H9 (cell line): ENCODE measurements around the gene AK9. TPM values are rescaled to one million over a fixed set of nuclear protein-coding genes. Genes with fewer than 3 reads are reported as not detected.

Experiments
- DNase-seq: peaks from one replicate; pipeline ENCODE4 v3.0.0-alpha.2; 2017
- H2AFZ ChIP-seq: one replicate; pipeline ENCODE4 v1.6.1; 2013; ENCODE audit warnings: mild to moderate bottlenecking, low read length, control low read depth, moderate library complexity
- H2AK5ac ChIP-seq: 2 replicates; pipeline ENCODE4 v1.6.1; 2013; ENCODE audit warnings: low read length, control low read depth, mixed read lengths; ENCODE audit not compliant: insufficient read length
- H2BK120ac ChIP-seq: one replicate; pipeline ENCODE4 v1.6.1; 2013; ENCODE audit warnings: low read depth, mild to moderate bottlenecking, low read length, control low read depth, inconsistent platforms; ENCODE audit not compliant: poor library complexity, severe bottlenecking
- H2BK12ac ChIP-seq: 2 replicates; pipeline ENCODE4 v1.6.1; 2013; ENCODE audit warnings: low read length, control low read depth, mixed read lengths, low read depth; ENCODE audit not compliant: insufficient read length
- H2BK15ac ChIP-seq: 2 replicates; pipeline ENCODE4 v1.6.1; 2013; ENCODE audit warnings: low read depth, low read length, control low read depth
- H2BK20ac ChIP-seq: one replicate; pipeline ENCODE4 v1.6.1; 2013; ENCODE audit warnings: low read depth, mild to moderate bottlenecking, low read length, control low read depth, inconsistent platforms; ENCODE audit not compliant: poor library complexity, severe bottlenecking
- H2BK5ac ChIP-seq: 2 replicates; pipeline ENCODE4 v1.6.1; 2013; ENCODE audit warnings: low read length, control low read depth, mixed read lengths; ENCODE audit not compliant: insufficient read length
- H3K14ac ChIP-seq: 2 replicates; pipeline ENCODE4 v1.6.1; 2013; ENCODE audit warnings: low read length, control low read depth; ENCODE audit not compliant: insufficient read depth
- H3K18ac ChIP-seq: 2 replicates; pipeline ENCODE4 v1.6.1; 2013; ENCODE audit warnings: low read depth, mild to moderate bottlenecking, mixed read lengths, low read length, control low read depth; ENCODE audit not compliant: insufficient read length
- H3K23ac ChIP-seq: 2 replicates; pipeline ENCODE4 v1.6.1; 2013; ENCODE audit warnings: low read length, control low read depth, mixed read lengths, low read depth; ENCODE audit not compliant: insufficient read length
- H3K23me2 ChIP-seq: 2 replicates; pipeline ENCODE4 v1.6.1; 2013; ENCODE audit warnings: low read depth, mild to moderate bottlenecking, mixed read lengths, low read length, control low read depth; ENCODE audit not compliant: insufficient read length, poor library complexity, severe bottlenecking
- H3K27ac ChIP-seq: 2 replicates; pipeline ENCODE4 v1.5.1; 2013; ENCODE audit warnings: low read length, control low read depth, mixed read lengths, low read depth; ENCODE audit not compliant: insufficient read length
- H3K27me3 ChIP-seq: 2 replicates; pipeline ENCODE4 v1.6.1; 2013; ENCODE audit warnings: low read length, control low read depth, inconsistent platforms; ENCODE audit not compliant: insufficient read depth
- H3K4ac ChIP-seq: 2 replicates; pipeline ENCODE4 v1.6.1; 2013; ENCODE audit warnings: low read depth, mild to moderate bottlenecking, control low read depth, inconsistent platforms, low read length, moderate library complexity
- H3K4me1 ChIP-seq: 2 replicates; pipeline ENCODE4 v1.6.1; 2013; ENCODE audit warnings: low read length, control low read depth, inconsistent platforms; ENCODE audit not compliant: insufficient read depth
- H3K4me2 ChIP-seq: 2 replicates; pipeline ENCODE4 v1.6.1; 2013; ENCODE audit warnings: low read length, control low read depth, mixed read lengths; ENCODE audit not compliant: insufficient read length, insufficient read depth
- H3K56ac ChIP-seq: 2 replicates; pipeline ENCODE4 v1.6.1; 2013; ENCODE audit warnings: low read depth, mild to moderate bottlenecking, mixed read lengths, low read length, control low read depth; ENCODE audit not compliant: insufficient read length
- H3K79me1 ChIP-seq: 2 replicates; pipeline ENCODE4 v1.6.1; 2013; ENCODE audit warnings: low read depth, mild to moderate bottlenecking, moderate library complexity, low read length, control low read depth, inconsistent platforms; ENCODE audit not compliant: insufficient read depth, poor library complexity, severe bottlenecking
- H3K79me2 ChIP-seq: 2 replicates; pipeline ENCODE4 v1.6.1; 2013; ENCODE audit warnings: low read length, control low read depth, inconsistent platforms; ENCODE audit not compliant: insufficient read depth
- H3K9ac ChIP-seq: 2 replicates; pipeline ENCODE4 v1.6.1; 2013; ENCODE audit warnings: low read length, control low read depth, mixed read lengths; ENCODE audit not compliant: insufficient read length; ENCODE audit errors: extremely low read depth
- H3K9me3 ChIP-seq: one replicate; pipeline ENCODE4 v1.6.1; 2013; ENCODE audit warnings: low read depth, low read length, inconsistent platforms; ENCODE audit not compliant: control insufficient read depth
- H3T11ph ChIP-seq: one replicate; pipeline ENCODE4 v1.6.1; 2013; ENCODE audit warnings: mild to moderate bottlenecking, low read length, control low read depth, inconsistent platforms
- H4K20me1 ChIP-seq: one replicate; pipeline ENCODE4 v1.6.1; 2013; ENCODE audit not compliant: control insufficient read depth, insufficient read length, insufficient read depth
- H4K5ac ChIP-seq: 2 replicates; pipeline ENCODE4 v1.6.1; 2013; ENCODE audit warnings: low read depth, mild to moderate bottlenecking, mixed read lengths, low read length, control low read depth; ENCODE audit not compliant: insufficient read length
- H4K8ac ChIP-seq: replicated peaks from 2 replicates; pipeline ENCODE4 v1.6.1; 2013; ENCODE audit warnings: low read length, control low read depth, mixed read lengths, low read depth; ENCODE audit not compliant: insufficient read length
- H4K91ac ChIP-seq: 2 replicates; pipeline ENCODE4 v1.6.1; 2013; ENCODE audit warnings: low read depth, mild to moderate bottlenecking, moderate library complexity, mixed read lengths, low read length, control low read depth; ENCODE audit not compliant: insufficient read length
- H3K27ac Mint-ChIP-seq, 3 experiments: 2 replicates in 2 of 3; 3 replicates in 1 of 3; pipeline ENCODE4 v1.8.0; 2020 to 2021; ENCODE audit warnings: mixed read lengths in 3 of 3, mild to moderate bottlenecking in 1 of 3, moderate library complexity in 1 of 3
- H3K27me3 Mint-ChIP-seq: 2 replicates; pipeline ENCODE4 v1.8.0; 2021; ENCODE audit warnings: low read depth, mild to moderate bottlenecking, moderate library complexity, mixed read lengths
- H3K36me3 Mint-ChIP-seq, 3 experiments: 2 replicates in 2 of 3; 3 replicates in 1 of 3; pipeline ENCODE4 v1.8.0; 2020 to 2021; ENCODE audit warnings: low read depth in 3 of 3, mixed read lengths in 3 of 3; ENCODE audit not compliant: insufficient read depth in 1 of 3
- H3K4me1 Mint-ChIP-seq, 2 experiments: 2 replicates each; pipeline ENCODE4 v1.8.0; 2020; ENCODE audit warnings: mixed read lengths in 2 of 2
- H3K4me3 Mint-ChIP-seq, 2 experiments: 2 replicates in 1 of 2; 3 replicates in 1 of 2; pipeline ENCODE4 v1.8.0; 2020 to 2021; ENCODE audit warnings: mild to moderate bottlenecking in 2 of 2, mixed read lengths in 2 of 2, moderate library complexity in 1 of 2
- H3K9me3 Mint-ChIP-seq, 2 experiments: 2 replicates in 1 of 2; 3 replicates in 1 of 2; pipeline ENCODE4 v1.8.0; 2020; ENCODE audit warnings: mild to moderate bottlenecking in 2 of 2, mixed read lengths in 2 of 2, moderate library complexity in 1 of 2
- CTCF ChIP-seq: fragments of 200-600 bp; sonication (generic); conservative IDR thresholded peaks from 3 replicates; pipeline ENCODE4 v1.8.0; 2021; ENCODE audit warnings: antibody characterized with exemption, mild to moderate bottlenecking
- WGBS: extraction: QIAGEN DNeasy Blood & Tissue Kit; methylation state at CpG from one replicate; pipeline ENCODE4 v1.1.7; 2013; ENCODE audit warnings: missing lambda C conversion rate, low lambda C conversion rate, mixed read lengths; ENCODE audit not compliant: insufficient read length; ENCODE audit errors: extremely low coverage; 5-methylcytosine and 5-hydroxymethylcytosine counted together
- total RNA-seq: library from RNA; stranded (reverse); gene quantifications from 2 replicates; pipeline ENCODE4 v1.2.1, GENCODE V29; 2021

AK9 gene
- total RNA-seq, 1 experiment from 2014 or later, result 2.3 TPM

- Histone ChIP-seq H2AFZ (no peak overlapping the region), H3K18ac (no peak overlapping the region), H3K23ac (no peak overlapping the region), H3K9ac (peak overlapping the region; percentile 23), H3K56ac (no peak overlapping the region), H2BK5ac (no peak overlapping the region), H3K4me1 (peaks cover 3% of the 10 kb centered on the region; the same call in 1 of the 2 replicates), H4K20me1 (no peaks in the 10 kb centered on the region), H3T11ph (no peak overlapping the region), H4K91ac (no peak overlapping the region), H3K79me2 (no peaks in the 10 kb centered on the region), H3K79me1 (no peaks in the 10 kb centered on the region), H3K23me2 (no peaks in the 10 kb centered on the region), H3K27ac (no peak overlapping the region), H3K14ac (no peak overlapping the region), H2BK120ac (no peak overlapping the region), H2BK12ac (no peak overlapping the region), H3K9me3 (no peaks in the 10 kb centered on the region), H3K27me3 (no peaks in the 10 kb centered on the region), H3K4me2 (peak overlapping the region; percentile 21), H3K4ac (no peak overlapping the region), H2AK5ac (no peak overlapping the region), H2BK20ac (no peak overlapping the region), H2BK15ac (no peak overlapping the region), H4K8ac (no peak overlapping the region), H4K5ac (no peak overlapping the region)
- no peaks in the 10 kb centered on the region; a peak in 1 of 7 replicates for H3K36me3 Mint-ChIP-seq
- WGBS, result no CpG with 5 or more reads among the region's 1 CpG
- H3K27me3 Mint-ChIP-seq, result no peaks in the 10 kb centered on the region
- peaks cover 0 to 4% of the 10 kb centered on the region in 2 experiments; a peak in 1 of 5 replicates for H3K9me3 Mint-ChIP-seq
- no peak for TF ChIP-seq CTCF
- H3K4me1 Mint-ChIP-seq, result peaks cover 9 to 10% of the 10 kb centered on the region in 2 experiments
- DNase-seq, result no peak
- H3K4me3 Mint-ChIP-seq, result no peak overlapping the region
- H3K27ac Mint-ChIP-seq, result peak overlapping the region in 2 of 3 experiments; percentile 37 to 84; a peak in 3 of 7 replicates
These were observed 18.8 kb downstream of the AK9 start for GRCh38 chr6:109672175-109672574.
